NCI-H2107 (cell line): ENCODE data around the gene DSCAML1.

Source experiments
- DNase-seq: peaks from one replicate; lab custom pipeline; 2025; lab: John Stamatoyannopoulos, UW

The DSCAML1 gene

GRCh38 chr11:117639601-117640000 is 157.4 kb downstream of the DSCAML1 start:
- no peak for DNase-seq

DNA sequence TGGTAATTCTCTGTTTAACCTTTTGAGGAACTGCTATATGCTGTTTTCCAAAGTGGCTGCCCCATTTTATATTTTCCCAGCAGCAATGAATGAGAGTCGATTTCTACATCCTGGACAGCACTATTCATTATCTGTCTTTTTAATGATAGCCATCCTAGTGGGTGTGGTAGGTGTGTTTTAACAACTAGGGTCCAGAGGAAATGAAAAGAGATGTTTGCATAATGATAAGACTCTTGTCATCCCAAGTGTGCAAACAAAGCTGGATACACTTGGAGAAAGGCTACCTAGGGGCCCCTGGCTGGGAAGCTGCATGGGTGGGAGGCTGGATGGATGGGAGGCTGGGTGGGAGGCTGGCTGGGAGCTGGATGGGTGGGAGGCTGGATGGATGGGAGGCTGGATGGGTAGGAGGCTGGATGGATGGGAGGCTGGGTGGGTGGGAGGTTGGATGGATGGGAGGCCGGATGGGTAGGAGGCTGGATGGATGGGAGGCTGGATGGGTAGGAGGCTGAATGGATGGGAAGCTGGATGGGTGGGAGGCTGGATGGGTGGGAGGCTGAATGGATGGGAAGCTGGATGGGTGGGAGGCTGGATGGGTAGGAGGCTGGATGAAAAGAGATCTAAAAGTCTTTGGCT is 158.0 kb downstream of the DSCAML1 start:
- DNase-seq, result no peak

- no peak for DNase-seq
Observed at GRCh38 chr11:117634756-117635603, 162.0 kb downstream of the DSCAML1 start.

- no peak for DNase-seq
Observed at GRCh38 chr11:117633976-117634755, 162.8 kb downstream of the DSCAML1 start.

DNA sequence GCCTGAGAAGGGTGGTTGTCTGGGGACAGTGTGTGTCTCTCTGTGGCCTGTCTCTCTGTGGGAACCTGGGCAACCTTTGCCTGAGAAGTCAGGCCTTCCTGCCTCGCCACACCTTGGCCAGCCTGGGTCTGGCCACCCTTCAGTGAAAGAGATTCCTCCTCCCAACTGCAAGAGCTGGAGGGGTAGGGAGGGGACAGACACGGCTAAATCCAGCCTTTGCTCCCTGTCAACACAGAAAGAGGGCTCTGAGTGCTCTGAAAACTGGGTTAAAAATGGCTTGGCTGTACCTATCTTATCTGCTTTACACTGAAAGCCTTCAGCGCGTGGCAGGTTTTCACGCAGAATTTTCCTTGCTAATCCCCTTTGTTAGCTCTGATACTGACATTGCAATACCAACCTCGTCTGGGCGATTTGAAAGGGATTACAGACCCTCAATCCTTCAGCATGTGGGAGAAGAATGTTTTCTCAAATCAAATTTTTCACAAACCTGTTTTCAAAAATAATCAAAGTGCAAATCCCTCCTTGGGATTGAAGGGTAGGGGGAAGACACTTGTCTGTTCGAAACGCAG is 163.7 kb downstream of the DSCAML1 start:
- no peak for DNase-seq

GRCh38 chr11:117632306-117632705 is 164.7 kb downstream of the DSCAML1 start:
- DNase-seq, result no peak

GRCh38 chr11:117631336-117632140 is 165.5 kb downstream of the DSCAML1 start:
- no peak for DNase-seq

- no peak for DNase-seq
Observed at GRCh38 chr11:117629891-117630538, 167.0 kb downstream of the DSCAML1 start.

GRCh38 chr11:117629146-117629545 is 167.9 kb downstream of the DSCAML1 start:
- no peak for DNase-seq

GRCh38 chr11:117627259-117627658 is 169.8 kb downstream of the DSCAML1 start:
- DNase-seq, result no peak

- DNase-seq, result no peak
Observed at GRCh38 chr11:117626576-117626975, 170.4 kb downstream of the DSCAML1 start.

GRCh38 chr11:117625237-117625636 is 171.8 kb downstream of the DSCAML1 start:
- no peak for DNase-seq

DNA sequence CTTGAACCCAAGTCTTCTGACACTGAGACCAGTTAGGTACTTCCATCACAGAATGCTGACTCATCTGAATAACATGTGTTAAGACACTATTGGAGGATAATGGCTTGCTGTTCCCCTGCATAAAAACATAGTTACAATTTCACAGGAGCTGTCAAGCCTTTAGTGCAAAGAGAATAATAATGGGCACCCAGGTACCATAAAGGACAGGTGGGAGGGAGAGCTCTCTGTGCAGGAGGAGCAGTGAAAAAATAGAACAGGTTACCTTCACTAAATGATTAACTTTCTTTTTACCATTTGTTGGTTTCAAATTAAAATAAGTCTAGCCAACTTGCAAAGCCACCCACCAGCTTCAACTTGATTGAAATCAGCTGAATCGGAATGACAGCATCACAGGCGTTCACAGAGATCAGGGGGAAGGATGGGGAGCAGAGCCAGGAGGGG is 173.2 kb downstream of the DSCAML1 start:
- DNase-seq, result no peak

GRCh38 chr11:117621226-117621625 is 175.8 kb downstream of the DSCAML1 start:
- DNase-seq, result no peak

DNA sequence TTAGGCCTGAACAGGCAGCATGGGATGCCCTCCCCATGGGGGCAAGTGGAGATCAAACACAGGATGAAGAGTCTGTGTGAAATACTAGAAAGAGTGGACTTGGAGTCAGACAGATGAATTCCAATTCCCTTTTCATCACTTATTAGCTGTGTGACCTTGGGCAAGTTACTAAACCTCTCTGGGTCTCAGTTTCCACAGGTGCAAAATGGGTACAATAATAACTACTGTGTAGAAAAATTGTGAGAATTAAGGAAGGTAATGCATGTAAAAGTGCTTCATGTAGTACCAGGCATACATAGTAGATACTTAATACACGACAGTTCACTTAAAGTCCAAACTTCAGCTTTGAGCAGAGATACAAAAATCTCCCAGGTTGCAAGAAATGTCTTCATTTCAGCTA is 176.4 kb downstream of the DSCAML1 start:
- DNase-seq, result no peak

DNA sequence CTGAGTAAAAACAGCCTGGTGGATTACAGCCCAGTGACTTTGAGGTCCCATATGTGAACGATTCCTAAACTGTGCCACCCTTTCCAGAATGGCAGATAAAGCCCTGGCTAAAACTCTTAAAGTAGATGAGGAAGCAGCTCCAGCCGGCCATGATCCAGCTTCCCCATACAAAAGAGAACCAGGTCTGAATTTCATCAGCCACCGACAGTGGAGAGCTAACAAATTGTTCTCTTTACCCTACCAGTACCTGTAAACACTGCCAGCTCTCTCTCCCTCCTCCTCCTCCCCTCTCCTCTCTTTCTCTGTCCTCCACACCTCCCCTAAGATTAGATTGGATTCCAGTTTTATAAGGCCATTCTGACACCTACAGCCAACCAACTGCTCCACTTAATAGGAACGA is 176.9 kb downstream of the DSCAML1 start:
- peak; percentile 36 for DNase-seq

DNA sequence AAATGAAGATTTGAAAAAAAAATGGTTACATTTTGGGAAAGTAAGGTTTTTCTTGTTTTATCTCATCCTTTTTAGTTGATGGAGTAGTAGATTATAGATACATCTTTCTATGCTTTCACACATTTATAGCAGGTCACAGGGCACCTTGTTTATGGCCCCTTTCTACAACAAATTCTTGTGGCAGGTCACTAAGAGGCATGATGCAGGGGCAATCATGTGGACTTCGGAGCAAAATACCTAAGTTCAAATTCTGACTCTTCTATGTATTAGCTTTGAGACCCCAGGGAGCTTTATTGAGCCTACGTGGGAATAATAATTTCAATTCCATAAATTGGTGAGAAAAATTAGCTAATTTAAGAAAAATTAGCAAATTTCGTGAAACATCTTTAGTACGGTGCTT is 177.4 kb downstream of the DSCAML1 start:
- DNase-seq, result no peak

DNA sequence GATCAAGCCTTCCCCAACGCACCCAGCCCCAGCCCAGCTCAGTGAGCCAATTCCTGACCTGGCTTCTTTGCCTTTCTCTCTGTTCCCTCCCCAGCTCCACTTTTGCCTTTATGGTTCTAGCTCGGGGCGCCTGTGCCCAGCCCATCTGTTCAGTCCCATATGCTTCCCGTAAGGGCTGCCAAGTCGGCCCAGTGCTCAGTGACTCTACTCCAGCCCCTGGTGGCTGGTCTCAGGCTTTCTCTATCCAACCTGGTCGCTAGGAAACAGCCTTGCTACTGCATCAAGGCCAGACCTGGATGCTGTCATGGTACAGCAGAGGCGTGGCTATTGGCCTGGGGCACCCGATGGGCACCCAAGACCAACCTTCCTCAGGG is 178.0 kb downstream of the DSCAML1 start:
- DNase-seq, result peak; percentile 62

GRCh38 chr11:117618302-117618981 is 178.6 kb downstream of the DSCAML1 start:
- DNase-seq, result peak; percentile 29

GRCh38 chr11:117616979-117617378 is 180.0 kb downstream of the DSCAML1 start:
- DNase-seq, result no peak
